Brain pericyte (primary cell): Measurements from ENCODE around the gene CCN2.

Source experiments
- DNase-seq: peaks from one replicate; pipeline ENCODE4 v3.0.0-alpha.2; 2012; ENCODE audit warnings: low read depth, low spot score

Gene CCN2

DNA sequence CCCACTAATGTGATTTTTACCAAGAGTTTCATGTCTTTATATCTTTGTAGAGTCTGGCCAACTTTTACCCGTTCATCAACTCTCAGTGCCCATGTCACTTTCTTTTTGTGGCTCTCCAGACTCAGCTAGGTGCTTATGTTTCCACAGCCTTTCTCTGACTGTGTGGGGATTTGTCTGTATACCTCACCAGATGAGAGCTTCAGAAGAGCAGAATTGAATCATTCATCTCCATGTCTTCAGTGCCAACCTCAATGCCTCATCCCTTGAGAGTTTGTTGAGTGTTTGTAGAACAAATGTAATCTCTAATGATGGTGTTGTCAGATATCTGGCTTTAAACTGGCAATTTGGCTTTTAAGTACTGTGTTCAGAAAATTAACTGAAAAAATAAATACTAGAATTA lies 16.8 kb upstream of the CCN2 start:
- no peak for DNase-seq

- no peak for DNase-seq
These were observed 15.3 kb upstream of the CCN2 start for GRCh38 chr6:131966443-131966842.

- DNase-seq = no peak
These were observed 11.9 kb upstream of the CCN2 start for GRCh38 chr6:131963063-131963462.

DNA sequence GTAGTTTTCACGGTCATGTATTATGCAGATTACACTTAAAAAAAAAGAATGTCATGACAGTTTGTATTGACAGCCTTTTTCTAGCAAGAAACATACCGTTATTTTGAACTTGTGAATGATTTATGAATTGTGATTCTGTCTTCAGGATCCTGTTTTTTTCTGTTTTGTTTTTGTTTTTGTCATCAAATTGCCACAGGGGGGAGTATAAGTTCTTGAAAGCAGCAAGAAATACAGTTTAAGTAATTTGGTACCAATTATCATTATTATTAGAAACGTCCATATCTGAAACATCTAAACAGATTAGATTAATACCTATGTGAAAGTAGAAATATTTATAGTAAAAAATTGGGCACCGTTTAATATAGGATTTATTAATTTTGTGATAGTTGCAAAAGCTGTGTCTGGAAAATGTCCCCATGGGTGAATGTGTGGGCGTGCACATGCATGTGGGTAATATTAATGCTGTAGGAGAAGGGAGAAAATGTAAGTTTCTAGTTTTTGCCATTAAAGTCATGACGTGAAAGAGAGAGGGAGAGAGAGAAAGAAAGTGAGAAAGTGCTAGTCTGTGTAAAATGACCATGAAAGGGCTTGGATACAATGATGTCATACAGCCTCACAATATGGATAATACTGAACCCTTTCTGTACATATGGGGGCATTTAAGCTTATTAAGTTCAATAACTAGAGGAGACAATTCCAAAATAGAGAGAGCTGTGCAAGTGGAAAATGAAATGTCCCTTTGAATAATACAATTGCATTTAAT lies 9.4 kb upstream of the CCN2 start:
- no peak for DNase-seq

DNA sequence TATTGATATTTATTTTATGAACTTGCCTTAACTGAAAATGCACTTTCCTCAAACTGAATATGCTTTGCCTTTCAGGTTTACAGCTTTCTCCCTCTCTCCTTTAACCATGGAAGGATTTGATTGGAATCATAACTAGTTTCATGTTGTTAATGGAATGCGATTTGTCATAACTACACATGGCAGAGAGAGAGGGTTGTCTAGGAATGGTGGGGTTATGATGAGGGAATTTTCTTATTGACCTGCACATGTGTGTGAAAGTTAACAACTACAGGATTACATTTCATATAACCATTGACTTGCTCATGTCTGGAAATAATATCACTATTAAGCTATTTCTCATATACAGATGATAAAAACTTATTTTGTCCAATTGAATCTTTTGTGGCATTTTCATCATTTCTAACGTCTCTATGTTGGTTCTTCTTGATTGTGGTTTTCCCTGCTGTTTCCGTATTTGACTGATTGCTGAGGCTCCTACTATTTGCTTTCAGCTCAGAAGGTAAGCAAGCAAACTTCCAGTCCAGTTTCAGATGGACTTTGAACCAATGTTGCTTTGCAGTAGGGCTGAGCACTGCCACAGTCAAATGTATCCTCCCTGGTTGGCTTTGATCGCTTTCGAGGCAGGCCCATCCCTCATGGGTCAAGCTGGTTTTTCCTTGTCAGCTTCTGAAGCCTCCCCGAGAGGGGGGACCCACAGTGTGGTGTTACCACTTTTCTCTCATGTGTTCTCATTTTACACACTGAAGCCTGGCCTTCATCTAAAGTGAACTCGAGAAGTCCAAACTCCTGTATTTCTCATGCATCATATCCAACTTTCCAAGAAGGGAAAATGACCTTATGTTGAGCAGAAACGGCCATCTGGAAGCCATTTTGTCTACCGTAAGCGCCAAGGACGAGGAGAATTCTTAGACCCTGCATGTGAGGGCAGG lies 7.6 kb upstream of the CCN2 start:
- no peak for DNase-seq

GRCh38 chr6:131958095-131958494 lies 6.9 kb upstream of the CCN2 start:
- DNase-seq = no peak

GRCh38 chr6:131955876-131956275 lies 4.7 kb upstream of the CCN2 start:
- DNase-seq = no peak

DNA sequence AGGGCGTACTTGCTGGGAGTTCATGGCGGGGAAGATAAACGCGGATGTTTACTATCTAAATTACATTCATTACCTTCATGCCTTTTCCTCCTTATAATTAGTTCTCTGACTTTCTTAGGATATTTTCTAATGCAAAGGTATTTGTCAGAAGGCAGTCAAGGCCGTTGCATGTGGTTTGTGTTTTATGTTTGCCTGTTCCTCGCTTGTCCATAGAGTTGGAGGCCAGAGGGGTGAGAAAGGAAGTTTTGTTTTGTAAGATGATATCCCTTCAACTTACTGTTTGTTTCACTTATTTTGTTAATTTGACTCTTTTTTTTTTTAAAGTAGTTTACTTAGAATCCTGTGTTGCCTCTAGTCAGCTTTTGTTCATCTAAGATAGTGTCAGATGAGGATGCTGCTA lies 4.0 kb upstream of the CCN2 start:
- DNase-seq = no peak

DNA sequence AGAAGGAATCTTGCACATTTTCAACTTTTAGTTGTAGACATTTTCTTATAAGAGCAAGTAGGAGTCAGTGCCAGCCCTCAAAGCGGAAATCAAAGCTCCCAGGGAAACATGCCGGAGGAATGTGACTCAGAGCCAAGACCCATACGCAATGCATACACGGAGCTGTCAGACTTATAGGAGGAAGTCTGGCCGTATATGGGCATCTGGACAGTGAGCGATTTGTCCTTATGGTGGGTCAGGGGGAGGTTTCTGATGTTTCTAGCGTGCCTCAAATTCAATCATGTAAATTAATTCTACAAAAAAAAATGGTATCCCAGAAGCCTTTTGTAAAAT lies 3.6 kb upstream of the CCN2 start:
- peak; percentile 84 for DNase-seq

DNA sequence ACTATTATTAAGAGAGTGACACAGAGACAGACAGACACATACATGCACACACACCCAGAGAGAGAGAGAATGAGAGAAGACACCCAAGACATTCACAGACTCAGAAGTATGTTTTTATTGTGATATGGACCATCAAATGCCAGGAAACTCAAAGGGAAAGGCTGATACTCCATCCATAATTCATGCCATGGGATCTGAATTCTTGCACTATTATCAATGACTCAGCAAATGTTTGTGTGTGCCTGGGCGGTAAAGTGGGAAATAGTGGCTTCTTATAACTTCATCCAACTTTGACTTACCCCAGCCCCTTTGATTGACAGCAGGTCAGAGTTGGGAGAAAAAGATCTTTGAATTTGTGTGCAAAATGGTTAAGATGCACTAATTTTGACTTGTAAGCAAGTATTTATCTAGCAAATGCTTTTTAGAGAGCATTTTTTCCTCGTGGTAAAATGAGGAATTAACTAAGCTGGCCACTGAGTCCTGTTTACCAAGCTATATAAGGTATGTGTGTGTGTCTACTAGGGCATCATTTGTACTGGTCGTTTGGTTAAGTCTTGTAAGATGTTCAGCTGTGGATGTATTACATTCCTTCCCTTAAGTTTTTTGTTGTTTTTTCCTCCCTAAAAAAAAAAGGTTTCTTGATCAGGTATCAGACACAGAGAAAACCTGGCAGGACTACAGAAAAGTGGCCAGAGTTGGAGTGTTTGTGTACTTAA lies 3.0 kb upstream of the CCN2 start:
- no peak for DNase-seq

GRCh38 chr6:131952886-131953509 lies 1.8 kb upstream of the CCN2 start:
- no peak for DNase-seq

DNA sequence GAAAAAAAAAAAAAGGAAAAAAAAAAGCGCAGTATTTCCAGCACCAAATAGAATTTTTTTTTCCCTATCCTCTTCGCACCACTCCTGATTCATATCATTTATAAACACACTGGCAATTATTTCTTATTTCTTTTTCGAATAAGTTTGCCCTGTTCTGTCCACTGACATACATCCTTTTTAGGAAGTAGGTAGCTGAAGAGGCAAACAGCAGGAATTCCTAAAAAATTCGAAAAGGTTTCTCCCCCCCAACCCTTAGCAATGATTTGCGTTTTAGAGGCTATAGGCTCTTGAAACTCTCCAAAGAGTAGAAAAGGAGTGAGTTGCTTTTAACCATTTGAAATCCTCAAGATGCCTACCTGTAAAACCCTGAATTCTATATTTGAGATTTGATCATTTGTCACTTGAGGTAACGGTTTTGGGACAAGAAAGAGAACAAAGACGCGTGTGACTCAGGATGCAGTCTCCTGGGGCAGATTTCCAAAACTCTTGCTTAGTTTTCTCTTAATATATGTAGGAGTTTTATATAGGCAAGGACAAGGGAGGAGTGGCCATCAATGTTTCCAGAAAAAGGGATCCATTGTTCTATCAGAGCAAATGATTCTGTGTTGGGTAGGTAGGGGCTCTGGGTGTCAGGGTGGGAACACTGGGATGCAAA lies 531 bp upstream of the CCN2 start:
- DNase-seq = no peak

GRCh38 chr6:131949909-131950766 lies 1.0 kb downstream of the CCN2 start:
- DNase-seq = peak; percentile 58

DNA sequence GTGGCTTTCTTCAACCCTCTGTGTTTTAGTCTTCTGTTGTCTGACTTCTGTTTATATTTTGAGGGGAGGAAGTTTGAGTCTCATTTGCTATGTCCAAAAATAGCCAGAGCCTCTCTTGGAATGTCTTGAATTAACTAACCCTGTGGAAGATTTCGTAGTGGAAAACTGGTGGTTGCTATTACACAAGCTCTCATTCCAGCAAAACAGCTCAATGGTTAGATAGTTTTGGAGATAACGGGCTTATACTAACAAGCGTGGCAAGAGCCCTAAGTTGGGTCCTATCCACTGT lies 1.6 kb downstream of the CCN2 start:
- DNase-seq = no peak

- no peak for DNase-seq
These were observed 2.2 kb downstream of the CCN2 start for GRCh38 chr6:131948692-131949619.

DNA sequence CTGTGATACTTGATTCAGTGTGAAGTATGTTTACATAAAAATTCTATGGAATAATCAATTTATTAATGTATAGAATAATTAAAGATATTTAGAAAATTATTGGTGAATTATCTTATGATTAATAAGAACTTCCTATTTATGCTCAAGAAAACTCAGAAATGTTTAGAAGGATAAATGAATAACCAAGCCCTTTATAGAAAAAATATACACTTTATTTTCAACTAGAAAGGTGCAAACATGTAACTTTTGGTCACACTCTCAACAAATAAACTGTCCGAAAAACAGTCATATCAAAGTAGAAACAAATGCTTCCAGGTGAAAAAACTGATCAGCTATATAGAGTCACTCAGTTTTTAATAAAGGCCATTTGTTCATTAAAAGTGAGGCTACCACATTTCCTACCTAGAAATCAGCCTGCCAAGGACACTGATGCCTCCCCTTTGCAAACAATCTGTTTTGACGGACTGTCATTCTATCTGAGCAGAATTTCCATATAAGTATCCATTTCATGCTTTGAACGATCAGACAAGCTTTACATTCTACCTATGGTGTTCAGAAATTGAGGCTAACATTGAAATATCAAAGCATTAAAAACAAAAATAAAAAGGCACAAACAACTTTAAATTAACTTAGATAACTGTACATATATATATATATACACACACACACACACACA lies 3.0 kb downstream of the CCN2 start:
- DNase-seq = no peak

DNA sequence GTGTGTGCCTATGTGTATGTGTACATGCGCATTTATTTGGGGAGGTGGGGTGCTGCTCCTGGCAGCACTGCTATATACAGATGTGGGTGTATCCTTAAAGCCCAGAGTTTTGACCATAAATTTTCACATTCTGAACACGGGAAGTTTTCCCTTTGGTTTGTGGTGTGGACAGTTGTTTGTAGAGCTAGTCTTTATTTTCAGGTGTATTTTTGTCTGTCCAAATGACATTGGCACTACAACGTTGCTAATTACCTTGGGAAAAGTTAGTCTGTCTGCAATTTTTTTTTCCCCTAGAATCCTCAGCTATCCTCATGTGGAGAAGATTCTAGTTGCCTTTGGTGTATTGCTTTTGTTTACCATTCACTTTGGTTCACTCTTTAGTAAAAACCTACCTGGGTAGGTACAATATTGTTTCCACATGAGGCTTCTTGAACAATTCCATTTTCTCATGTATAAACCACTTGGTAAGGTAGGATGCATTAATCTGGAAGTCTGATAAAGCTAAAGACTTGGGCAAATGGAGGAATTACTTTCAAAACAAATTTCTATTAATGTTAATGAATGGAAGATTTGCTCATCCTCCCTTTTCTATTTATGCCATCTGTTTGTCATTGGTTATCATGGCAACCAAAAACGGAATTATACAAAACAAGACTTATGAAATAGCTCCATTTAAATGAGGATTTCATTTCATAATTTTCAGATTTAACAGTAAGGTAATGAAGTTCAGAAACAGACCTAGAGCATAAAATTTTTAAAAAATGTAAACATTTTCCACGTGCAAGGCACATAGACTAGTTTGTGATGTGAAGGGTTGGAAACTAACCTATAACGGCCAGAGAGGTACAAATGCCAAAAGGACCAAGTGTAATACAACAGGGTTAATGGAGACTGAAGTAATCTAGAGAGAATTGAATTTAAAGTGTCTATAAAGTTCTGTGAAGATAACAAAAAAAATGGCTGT lies 3.9 kb downstream of the CCN2 start:
- no peak for DNase-seq
